Raji (cell line): ENCODE data around the gene OXER1.

Source experiments
- POLR2A ChIP-seq: IDR thresholded peaks from 2 replicates; pipeline ENCODE4 v1.6.1; 2011; ENCODE audit warnings: low read depth, low read length, control low read depth; ENCODE audit not compliant: insufficient read depth

Gene OXER1

DNA sequence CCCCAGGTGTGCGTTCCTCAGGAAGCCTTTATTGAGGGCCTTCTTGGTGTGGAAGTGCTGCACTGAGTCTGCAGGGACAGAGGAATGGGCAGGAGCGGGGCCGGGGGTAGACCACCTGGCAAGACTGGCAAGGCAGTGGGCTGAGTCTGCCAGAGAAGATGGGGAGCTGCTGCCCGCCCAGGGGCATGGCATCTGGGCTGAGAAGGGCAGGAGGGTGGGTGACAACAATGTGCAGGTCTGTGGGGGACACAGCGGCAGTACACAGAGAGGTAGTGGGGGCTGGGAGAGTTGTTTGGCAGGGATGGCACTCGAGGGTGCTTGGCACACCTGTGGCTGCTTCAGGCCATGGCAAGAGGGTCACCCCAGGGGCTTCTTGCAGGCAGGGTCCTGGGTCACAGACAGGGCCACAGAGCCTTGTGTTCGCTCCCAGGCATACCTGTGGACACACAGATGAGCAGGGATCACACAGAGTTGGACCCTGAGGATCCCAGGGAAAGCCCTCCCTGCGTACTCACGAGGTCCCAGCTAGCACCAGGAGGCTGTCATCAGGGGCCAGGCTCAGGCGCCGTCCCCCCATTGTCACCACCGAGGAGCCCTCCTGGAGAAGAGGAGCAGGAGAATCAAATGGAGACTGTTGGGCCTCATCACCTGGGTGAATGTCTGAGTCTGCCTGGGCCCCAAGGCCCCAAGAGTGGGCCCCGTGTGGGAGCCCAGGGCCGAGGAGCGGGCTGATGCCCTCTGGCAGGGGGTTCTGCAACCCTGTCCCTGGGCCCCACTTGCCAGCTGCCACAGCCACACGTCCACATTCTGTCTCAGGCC lies 3.4 kb upstream of the OXER1 start:
- TF ChIP-seq POLR2A = no peak

DNA sequence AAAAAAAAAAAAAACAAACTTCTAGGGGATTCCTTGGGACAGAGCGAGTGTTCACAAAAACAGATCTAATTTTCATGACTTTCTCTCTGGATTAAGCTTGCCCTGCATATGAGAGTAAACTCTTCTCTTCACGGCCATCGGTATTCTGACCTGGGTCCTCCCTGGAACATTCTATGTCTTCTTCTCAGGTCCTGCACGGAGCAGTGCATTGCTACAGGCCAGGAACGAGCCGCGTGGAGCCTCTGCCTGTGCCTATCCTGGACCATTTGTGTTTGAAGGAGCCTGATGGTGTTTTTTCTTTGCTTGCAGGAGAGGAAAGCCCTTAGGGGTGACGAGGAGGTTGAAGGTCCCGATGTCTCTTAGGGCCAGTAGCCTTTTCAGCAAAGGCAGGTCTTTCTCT lies 1.8 kb upstream of the OXER1 start:
- no peak for TF ChIP-seq POLR2A

GRCh38 chr2:42764901-42765300 lies 966 bp upstream of the OXER1 start:
- no peak for TF ChIP-seq POLR2A

GRCh38 chr2:42762823-42763804 lies 821 bp downstream of the OXER1 start:
- TF ChIP-seq POLR2A = no peak

GRCh38 chr2:42762155-42762554 lies 1.8 kb downstream of the OXER1 start:
- TF ChIP-seq POLR2A = no peak

- no peak for TF ChIP-seq POLR2A
Observed at GRCh38 chr2:42761554-42761953, 2.4 kb downstream of the OXER1 start.

DNA sequence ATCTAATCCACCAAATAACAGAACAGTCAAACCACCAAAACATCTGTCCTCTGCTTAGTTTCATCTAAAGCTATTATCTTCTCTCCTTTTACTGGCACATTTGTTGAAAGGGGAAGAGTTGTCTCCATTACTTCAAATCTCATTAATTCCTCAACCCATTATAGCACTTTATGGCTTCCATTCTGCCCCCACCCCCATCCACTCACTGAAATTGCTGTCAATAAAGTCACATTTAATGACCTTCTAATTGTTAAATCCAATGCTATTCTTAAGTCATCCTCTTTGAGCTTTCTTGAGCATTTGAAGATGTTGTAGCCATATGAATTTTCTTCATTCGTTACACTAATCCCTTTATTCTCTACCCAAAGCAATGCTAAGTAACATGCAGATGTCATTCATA lies 5.2 kb downstream of the OXER1 start:
- TF ChIP-seq POLR2A = no peak

- TF ChIP-seq POLR2A = no peak
Observed at GRCh38 chr2:42757981-42758740, 5.8 kb downstream of the OXER1 start.

DNA sequence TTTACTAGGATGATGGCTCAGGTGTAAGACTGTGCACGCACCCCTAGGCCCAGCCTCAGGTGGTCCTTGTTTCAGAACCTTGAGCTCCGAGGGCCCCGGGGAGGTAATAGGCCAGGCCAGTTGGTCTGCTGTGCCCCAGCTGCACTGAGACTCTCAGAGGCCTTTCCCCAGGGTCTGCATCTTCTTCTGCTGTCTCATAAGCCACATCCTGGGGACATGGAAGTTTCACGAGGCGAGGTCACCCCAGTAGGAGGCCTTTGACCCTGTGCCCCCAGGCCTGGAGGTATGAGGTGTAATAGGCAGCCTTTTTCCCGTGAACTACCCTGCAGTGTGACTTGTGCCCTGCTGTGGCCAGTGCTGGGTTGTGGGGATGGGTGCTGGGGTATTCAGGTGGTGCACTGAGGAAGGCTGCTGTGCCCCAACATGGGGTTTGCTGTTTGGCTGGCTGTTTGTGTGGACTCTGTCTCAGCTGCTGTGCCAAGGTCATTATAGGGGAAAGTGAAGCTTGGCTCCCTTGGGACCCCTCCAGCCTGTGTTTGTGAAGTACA lies 6.9 kb downstream of the OXER1 start:
- TF ChIP-seq POLR2A = no peak

- no peak for TF ChIP-seq POLR2A
Observed at GRCh38 chr2:42756150-42756775, 7.7 kb downstream of the OXER1 start.

GRCh38 chr2:42755191-42755880 lies 8.6 kb downstream of the OXER1 start:
- no peak for TF ChIP-seq POLR2A

DNA sequence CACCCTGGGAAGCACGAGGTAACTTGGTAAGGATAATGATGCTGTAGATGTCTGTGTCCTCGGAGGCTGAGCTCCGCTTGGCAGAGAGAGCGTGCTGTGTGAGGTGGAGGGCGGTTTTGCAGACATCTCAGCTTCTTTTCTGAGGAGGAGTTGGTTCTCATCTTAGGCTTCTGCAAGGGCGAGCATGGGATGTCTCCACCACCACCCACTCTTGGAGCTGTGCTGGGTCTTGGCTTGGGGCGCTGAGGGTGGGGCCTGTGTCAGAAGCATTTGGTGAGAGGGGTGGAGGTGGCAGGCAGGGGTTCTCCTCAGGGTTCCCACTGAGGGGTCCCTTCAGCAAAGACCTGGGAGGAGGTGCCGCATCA lies 9.2 kb downstream of the OXER1 start:
- TF ChIP-seq POLR2A = no peak

DNA sequence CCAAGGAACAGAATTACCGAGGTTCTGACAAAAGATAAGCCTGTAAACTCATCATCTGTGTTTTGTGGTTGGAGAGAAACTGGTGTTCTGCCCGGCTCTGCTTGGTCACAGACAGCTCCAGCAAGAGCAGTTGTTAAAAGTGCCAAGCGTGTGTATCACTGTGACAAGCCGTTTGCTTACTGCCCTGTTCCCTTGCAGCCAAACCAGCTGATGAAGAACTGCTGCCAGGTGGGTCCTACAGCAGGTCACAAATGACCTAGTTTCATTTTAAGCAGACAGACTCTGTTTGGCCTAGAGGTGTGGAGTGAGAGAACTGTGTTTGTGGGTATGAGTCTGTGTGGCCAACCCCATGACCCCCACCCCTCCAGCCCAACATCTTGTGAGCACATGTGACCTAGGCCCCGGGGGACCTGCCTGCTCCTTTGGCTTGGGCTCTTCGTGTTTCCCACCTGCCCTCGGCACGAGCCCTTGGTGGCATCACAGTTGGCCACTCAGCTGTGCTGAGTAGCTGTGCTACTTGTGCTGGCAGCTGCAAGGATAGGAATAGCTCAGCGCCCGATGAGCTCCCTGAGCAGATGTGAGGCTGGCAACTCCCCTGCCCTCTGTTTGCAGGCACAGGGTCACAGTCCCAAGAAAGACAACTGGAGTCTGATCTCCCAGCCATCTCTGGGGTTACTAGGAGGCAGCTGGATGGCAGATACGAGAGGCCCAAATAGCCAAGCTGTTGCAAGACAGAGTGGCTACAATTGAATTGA lies 9.7 kb downstream of the OXER1 start:
- TF ChIP-seq POLR2A = no peak
